Neutrophil (primary cell): ENCODE results near the gene TNXB.
"Not testable (repeated sequence)": the region's sequence is repeated elsewhere in the genome, so short reads cannot be mapped to it uniquely, and the experiment has no call there.

Source experiments
- H3K27ac ChIP-seq: fragments of 200-600 bp; sonication (generic); 2 replicates; pipeline ENCODE4 v1.5.1; 2016; ENCODE audit warnings: mild to moderate bottlenecking, moderate library complexity
- H3K27me3 ChIP-seq: fragments of 200-600 bp; sonication (generic); 2 replicates; pipeline ENCODE4 v1.6.0; 2016; ENCODE audit warnings: mild to moderate bottlenecking
- H3K36me3 ChIP-seq: fragments of 200-600 bp; sonication (generic); 2 replicates; pipeline ENCODE4 v1.5.1; 2017
- H3K4me1 ChIP-seq, 2 experiments: fragments of 200-600 bp in 1 of 2; sonication (generic) in 1 of 2; 1 replicate in 1 of 2; 2 replicates in 1 of 2; pipeline versions ENCODE4 v1.5.1 to v1.6.1; 2013 to 2016; ENCODE audit warnings: low read depth in 1 of 2, low read length in 1 of 2, mild to moderate bottlenecking in 1 of 2, moderate library complexity in 1 of 2; ENCODE audit not compliant: control insufficient read depth in 1 of 2, insufficient read depth in 1 of 2
- H3K4me3 ChIP-seq, 2 experiments: fragments of 200-600 bp in 1 of 2; sonication (generic) in 1 of 2; 1 replicate in 1 of 2; 2 replicates in 1 of 2; pipeline ENCODE4 v1.5.1; 2013 to 2016; ENCODE audit warnings: low read depth in 1 of 2, low read length in 1 of 2, mild to moderate bottlenecking in 1 of 2, moderate library complexity in 1 of 2
- H3K9me3 ChIP-seq: fragments of 200-600 bp; sonication (generic); 2 replicates; pipeline ENCODE4 v1.5.1; 2016

Gene TNXB

DNA sequence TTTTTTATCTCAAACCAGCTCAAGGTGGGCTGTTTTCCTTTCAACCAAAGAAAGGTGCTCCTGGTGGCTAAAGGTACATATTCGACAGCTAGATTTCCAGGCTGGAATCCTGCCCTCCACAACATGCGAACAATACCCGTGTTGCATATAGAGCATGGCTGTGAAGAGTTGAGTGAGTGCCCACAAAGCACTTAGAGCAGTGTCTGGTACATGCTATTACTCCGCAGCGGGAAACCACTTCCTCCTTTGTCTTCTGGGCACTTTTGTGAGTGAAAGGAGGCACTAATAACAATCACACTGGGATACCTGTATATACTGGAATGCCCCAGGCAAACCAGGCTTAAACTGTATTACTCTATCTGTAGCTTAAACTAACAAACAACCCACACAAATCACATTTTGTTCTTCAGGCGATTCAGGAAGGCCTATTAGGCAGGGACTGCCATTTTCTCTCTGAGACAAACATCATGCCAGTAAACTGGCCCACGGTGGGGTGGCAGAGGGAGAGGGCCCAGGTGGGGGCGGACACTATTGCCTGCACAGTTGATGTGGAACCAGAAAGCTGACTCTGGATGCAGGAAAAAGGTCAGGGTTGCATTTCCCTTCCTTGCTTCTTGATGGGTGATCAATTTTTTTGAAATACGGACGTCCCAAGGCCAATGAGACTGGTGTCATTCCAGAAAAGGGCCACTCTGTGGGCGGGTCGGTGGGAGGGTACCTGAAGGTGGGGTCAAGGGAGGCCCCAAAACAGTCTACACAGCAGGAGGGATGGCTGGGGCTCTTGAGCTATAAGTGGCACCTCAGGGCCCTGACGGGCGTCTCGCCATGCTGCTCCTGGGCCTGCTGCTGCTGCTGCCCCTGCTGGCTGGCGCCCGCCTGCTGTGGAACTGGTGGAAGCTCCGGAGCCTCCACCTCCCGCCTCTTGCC lies 71.3 kb downstream of the TNXB start, which contains the start of gene CYP21A2:
Gene CYP21A2 (plus strand): TSS at position 818 of the 927 bp plus-strand sequence. CDS start 8 bp downstream, at position 826.
- not testable (repeated sequence) for H3K9me3 ChIP-seq, H3K27me3 ChIP-seq

GRCh38 chr6:32037136-32037535 lies 72.0 kb downstream of the TNXB start:
- H3K36me3 ChIP-seq, H3K27me3 ChIP-seq, H3K4me3 ChIP-seq, H3K4me1 ChIP-seq, H3K9me3 ChIP-seq, H3K27ac ChIP-seq: not testable (repeated sequence)

More for the DNA sequence above, 71.3 kb downstream of the TNXB start, which contains the start of gene CYP21A2:
- H3K4me3 ChIP-seq, H3K27ac ChIP-seq, H3K36me3 ChIP-seq, H3K4me1 ChIP-seq: not testable (repeated sequence)

DNA sequence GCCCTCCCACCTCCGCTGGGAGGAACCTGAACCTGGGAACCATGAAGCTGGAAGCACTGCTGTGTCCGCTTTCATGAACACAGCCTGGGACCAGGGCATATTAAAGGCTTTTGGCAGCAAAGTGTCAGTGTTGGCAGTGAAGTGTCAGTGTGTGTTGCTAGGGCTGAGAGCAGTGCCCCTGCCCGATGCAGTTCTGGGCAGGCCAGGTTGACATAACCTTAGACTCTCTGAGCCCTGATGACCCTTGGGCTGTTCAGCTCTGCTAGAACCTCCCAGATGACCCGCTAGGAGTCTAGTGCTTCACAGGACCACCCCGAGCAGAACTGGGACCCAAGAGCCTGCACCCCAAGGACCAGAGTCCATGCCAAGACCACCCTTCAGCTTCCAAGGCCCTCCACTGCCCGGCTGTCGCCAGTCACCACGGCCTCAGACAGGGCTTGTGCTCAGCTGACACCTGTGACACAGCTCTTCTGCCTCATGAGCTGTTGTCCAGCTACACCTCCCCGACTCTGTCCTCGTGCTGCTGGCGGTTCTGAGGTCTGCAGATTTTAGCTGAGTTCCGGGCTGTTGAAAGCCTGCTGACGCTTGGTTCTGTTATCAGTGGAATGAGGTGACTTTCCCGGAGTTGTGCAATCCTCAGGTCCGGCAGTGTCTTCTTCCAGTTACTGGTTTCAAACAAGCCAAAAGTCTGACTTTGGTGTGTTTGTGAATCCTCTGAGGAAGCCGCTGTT lies 73.7 kb downstream of the TNXB start:
- not testable (repeated sequence) for H3K27ac ChIP-seq, H3K36me3 ChIP-seq, H3K27me3 ChIP-seq

DNA sequence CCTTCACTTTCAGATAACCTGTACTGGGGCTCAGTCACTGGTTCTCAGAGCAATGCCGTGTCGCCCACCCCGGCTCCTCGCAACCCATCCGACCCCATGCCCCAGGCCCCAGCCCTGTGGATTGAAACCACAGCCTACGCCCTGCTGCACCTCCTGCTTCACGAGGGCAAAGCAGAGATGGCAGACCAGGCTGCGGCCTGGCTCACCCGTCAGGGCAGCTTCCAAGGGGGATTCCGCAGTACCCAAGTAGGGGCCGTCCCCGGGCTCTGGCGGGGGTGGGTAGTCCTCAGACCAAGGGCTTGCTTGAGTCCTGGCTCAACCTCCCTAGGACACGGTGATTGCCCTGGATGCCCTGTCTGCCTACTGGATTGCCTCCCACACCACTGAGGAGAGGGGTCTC lies 79.6 kb downstream of the TNXB start:
- not testable (repeated sequence) for H3K27me3 ChIP-seq, H3K36me3 ChIP-seq, H3K4me1 ChIP-seq, H3K27ac ChIP-seq, H3K4me3 ChIP-seq, H3K9me3 ChIP-seq

More for the DNA sequence above, 73.7 kb downstream of the TNXB start:
- not testable (repeated sequence) for H3K4me1 ChIP-seq, H3K4me3 ChIP-seq, H3K9me3 ChIP-seq

GRCh38 chr6:32028631-32029030 lies 80.5 kb downstream of the TNXB start:
- H3K9me3 ChIP-seq, H3K36me3 ChIP-seq, H3K4me3 ChIP-seq, H3K4me1 ChIP-seq, H3K27me3 ChIP-seq, H3K27ac ChIP-seq: not testable (repeated sequence)

DNA sequence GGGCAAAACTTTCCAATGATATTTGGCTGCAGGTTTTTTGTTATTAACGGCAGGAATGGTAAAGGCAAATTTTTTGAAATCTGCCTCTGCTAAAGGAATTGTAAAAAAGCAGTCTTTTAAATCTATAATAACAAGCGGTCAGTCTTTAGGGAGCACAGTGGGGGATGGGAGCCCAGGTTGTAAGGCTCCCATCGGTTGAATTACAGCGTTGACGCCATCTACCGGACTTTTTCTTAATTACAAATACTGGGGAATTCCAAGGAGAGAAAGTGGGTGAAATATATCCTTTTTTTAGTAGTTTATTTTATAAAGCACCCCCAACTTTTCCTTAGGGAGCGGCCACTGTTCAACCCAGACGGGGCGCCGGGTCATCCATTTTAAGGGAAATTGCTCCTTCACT lies 87.0 kb downstream of the TNXB start:
- not testable (repeated sequence) for H3K27ac ChIP-seq, H3K9me3 ChIP-seq, H3K4me3 ChIP-seq, H3K36me3 ChIP-seq, H3K27me3 ChIP-seq, H3K4me1 ChIP-seq

DNA sequence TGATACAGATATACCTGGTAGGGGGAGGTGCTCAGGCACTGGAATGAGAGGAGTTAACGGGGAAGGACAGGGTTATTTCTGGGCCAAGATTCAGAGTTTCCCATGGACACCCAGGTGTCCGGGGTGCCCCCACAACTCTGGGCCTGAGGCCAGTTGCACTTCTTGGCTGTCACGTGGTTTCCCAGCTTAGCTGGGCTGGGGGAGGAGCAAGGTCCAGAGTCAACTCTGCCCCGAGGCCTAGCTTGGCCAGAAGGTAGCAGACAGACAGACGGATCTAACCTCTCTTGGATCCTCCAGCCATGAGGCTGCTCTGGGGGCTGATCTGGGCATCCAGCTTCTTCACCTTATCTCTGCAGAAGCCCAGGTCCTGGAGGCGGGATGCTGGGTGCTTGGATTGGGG lies 94.6 kb downstream of the TNXB start, which contains the start of gene C4B:
Gene C4B (plus strand): TSS at position 249 of the 400 bp plus-strand sequence. CDS start 51 bp downstream, at position 300.
- H3K27me3 ChIP-seq, H3K9me3 ChIP-seq, H3K4me3 ChIP-seq: not testable (repeated sequence)

GRCh38 chr6:32013738-32014137 lies 95.4 kb downstream of the TNXB start:
- H3K9me3 ChIP-seq, H3K27me3 ChIP-seq, H3K27ac ChIP-seq, H3K4me1 ChIP-seq, H3K36me3 ChIP-seq, H3K4me3 ChIP-seq: not testable (repeated sequence)

More for the DNA sequence above, 94.6 kb downstream of the TNXB start, which contains the start of gene C4B:
- not testable (repeated sequence) for H3K36me3 ChIP-seq, H3K4me1 ChIP-seq, H3K27ac ChIP-seq

GRCh38 chr6:32012941-32013617 lies 96.1 kb downstream of the TNXB start:
- H3K4me3 ChIP-seq, H3K4me1 ChIP-seq, H3K36me3 ChIP-seq: not testable (repeated sequence)

DNA sequence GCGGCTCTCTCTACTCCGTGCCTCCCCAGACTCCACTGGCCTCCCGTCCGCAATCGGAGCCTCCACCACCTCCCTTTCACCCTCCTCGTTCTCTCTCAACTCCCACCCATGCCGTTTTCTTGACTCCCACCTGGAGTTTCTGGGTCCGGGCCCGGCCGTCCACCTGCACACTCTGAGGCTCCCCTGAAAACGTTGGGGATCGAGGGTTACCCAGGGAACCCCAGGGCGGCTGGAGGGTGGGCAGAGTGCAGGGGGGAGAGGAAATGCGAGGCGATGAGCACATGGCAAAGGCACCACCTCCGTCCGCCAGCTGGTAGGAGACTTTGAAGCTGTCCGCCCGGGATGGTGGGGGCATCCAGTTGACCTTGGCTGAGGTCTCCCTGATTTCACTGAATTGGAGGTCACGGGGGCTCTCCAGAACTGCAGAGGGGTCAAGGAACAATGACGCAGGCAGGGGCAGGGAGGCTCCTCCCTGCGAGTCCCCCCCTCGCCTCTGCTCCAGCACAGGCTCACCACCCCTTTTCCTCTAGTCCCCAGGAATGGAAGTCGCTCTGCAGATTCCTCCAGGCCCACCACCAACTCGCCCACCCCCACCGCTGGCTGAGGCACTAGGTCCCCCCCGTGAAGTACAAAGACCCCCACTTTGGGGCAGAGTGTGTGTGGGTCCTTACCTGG lies 98.1 kb downstream of the TNXB start:
- not testable (repeated sequence) for H3K4me1 ChIP-seq, H3K27me3 ChIP-seq, H3K9me3 ChIP-seq, H3K36me3 ChIP-seq, H3K4me3 ChIP-seq, H3K27ac ChIP-seq

More at GRCh38 chr6:32012941-32013617, 96.1 kb downstream of the TNXB start:
- H3K27me3 ChIP-seq, H3K27ac ChIP-seq, H3K9me3 ChIP-seq: not testable (repeated sequence)

GRCh38 chr6:32009537-32009936 lies 99.6 kb downstream of the TNXB start:
- H3K36me3 ChIP-seq, H3K9me3 ChIP-seq, H3K4me3 ChIP-seq, H3K27ac ChIP-seq, H3K27me3 ChIP-seq, H3K4me1 ChIP-seq: not testable (repeated sequence)

GRCh38 chr6:32008616-32009015 lies 100.5 kb downstream of the TNXB start:
- H3K27me3 ChIP-seq, H3K36me3 ChIP-seq, H3K9me3 ChIP-seq, H3K4me1 ChIP-seq, H3K27ac ChIP-seq, H3K4me3 ChIP-seq: not testable (repeated sequence)

DNA sequence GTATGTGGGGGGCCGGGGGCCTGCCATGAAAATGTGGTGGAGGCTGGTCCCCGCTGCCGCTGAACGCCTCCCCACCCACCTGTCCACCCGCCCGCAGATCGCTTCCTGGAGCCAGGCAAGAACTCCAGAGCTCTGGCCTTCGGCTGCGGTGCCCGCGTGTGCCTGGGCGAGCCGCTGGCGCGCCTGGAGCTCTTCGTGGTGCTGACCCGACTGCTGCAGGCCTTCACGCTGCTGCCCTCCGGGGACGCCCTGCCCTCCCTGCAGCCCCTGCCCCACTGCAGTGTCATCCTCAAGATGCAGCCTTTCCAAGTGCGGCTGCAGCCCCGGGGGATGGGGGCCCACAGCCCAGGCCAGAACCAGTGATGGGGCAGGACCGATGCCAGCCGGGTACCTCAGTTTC lies 101.1 kb downstream of the TNXB start:
- H3K4me3 ChIP-seq, H3K4me1 ChIP-seq, H3K27me3 ChIP-seq, H3K27ac ChIP-seq, H3K36me3 ChIP-seq, H3K9me3 ChIP-seq: not testable (repeated sequence)
